Uterus (tissue), 4 donors: Measurements from ENCODE around the gene ITGB8. TPM values are rescaled to one million over a fixed set of nuclear protein-coding genes. Genes with fewer than 3 reads are reported as not detected.

Source experiments
- DNase-seq, 2 donors: peaks; one replicate each; pipeline ENCODE4 v3.0.0-alpha.2; 2019 to 2020
- H3K27ac ChIP-seq, 2 donors: fragments of 200-600 bp; sonication (generic); 1 replicate in 1 of 2; 2 replicates in 1 of 2; pipeline ENCODE4 v1.5.1; 2016 to 2018
- H3K27me3 ChIP-seq, 2 donors: fragments of 200-600 bp; sonication (generic); one replicate each; pipeline ENCODE4 v1.5.1; 2018 to 2019; ENCODE audit warnings: control low read depth in 1 of 2
- H3K36me3 ChIP-seq, 2 donors: fragments of 200-600 bp; sonication (generic); one replicate each; pipeline ENCODE4 v1.5.1; 2019; ENCODE audit warnings: control low read depth in 1 of 2
- H3K4me1 ChIP-seq, 2 donors: fragments of 200-600 bp; sonication (generic); one replicate each; pipeline ENCODE4 v1.5.1; 2018 to 2019; ENCODE audit warnings: control low read depth in 1 of 2
- H3K4me3 ChIP-seq, 2 donors: fragments of 200-600 bp; sonication (generic); 1 replicate in 1 of 2; 2 replicates in 1 of 2; pipeline ENCODE4 v1.5.1; 2018 to 2019; ENCODE audit warnings: mild to moderate bottlenecking in 1 of 2
- H3K9me3 ChIP-seq, 2 donors: fragments of 200-600 bp; sonication (generic); one replicate each; pipeline ENCODE4 v1.5.1; 2019; ENCODE audit warnings: control low read depth in 1 of 2
- POLR2A ChIP-seq, 2 donors: fragments of 450-650 bp; IDR thresholded peaks; one replicate each; pipeline ENCODE4 v1.6.1; 2016; ENCODE audit warnings: antibody characterized with exemption in 2 of 2, mild to moderate bottlenecking in 1 of 2, moderate library complexity in 1 of 2
- intact Hi-C: fragments of 100-400 bp; cut with DNase I; formaldehyde crosslinking; loops from one replicate; pipeline ENCODE4 v1.15.1; 2023; ENCODE audit warnings: low total_unique reads
- total RNA-seq, 4 donors: library from RNA; depleted of rRNA in 3 of 4; stranded (reverse); fragments of >200 nt in 3 of 4; gene quantifications; one replicate each; pipeline versions ENCODE4 v1.1.0 to v1.2.4, GENCODE V29; 2014 to 2023
- TF ChIP-seq, protein P1 (sequence below), 4 experiments: fragments of 200-600 bp in 2 of 4; fragments of 450-650 bp in 2 of 4; sonication (generic) in 2 of 4; IDR thresholded peaks; one replicate each; pipeline ENCODE4 v1.5.1; 2016 to 2019; ENCODE audit warnings: antibody characterized with exemption in 4 of 4, mild to moderate bottlenecking in 2 of 4, moderate library complexity in 1 of 4
- donor health status: DM: yes; HTN: yes; CAD: no.

Gene ITGB8
- total RNA-seq, 4 donors from 2014 or later: 9.1 to 74.8 (median 27.6) TPM

- Histone ChIP-seq H3K4me3 (no peak overlapping the region), H3K36me3 (no peaks in the 10 kb centered on the region), H3K9me3 (no peaks in the 10 kb centered on the region), H3K4me1 (no peaks in the 10 kb centered on the region), H3K27me3 (no peaks in the 10 kb centered on the region), H3K27ac (no peak overlapping the region)
- DNase-seq: no peak
- intact Hi-C loops: no loop called here
- TF ChIP-seq, protein P1, sequence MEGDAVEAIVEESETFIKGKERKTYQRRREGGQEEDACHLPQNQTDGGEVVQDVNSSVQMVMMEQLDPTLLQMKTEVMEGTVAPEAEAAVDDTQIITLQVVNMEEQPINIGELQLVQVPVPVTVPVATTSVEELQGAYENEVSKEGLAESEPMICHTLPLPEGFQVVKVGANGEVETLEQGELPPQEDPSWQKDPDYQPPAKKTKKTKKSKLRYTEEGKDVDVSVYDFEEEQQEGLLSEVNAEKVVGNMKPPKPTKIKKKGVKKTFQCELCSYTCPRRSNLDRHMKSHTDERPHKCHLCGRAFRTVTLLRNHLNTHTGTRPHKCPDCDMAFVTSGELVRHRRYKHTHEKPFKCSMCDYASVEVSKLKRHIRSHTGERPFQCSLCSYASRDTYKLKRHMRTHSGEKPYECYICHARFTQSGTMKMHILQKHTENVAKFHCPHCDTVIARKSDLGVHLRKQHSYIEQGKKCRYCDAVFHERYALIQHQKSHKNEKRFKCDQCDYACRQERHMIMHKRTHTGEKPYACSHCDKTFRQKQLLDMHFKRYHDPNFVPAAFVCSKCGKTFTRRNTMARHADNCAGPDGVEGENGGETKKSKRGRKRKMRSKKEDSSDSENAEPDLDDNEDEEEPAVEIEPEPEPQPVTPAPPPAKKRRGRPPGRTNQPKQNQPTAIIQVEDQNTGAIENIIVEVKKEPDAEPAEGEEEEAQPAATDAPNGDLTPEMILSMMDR (IDR thresholded peaks at IDR 0.05): no peak
- TF ChIP-seq POLR2A (IDR thresholded peaks at IDR 0.05): no peak
Measured at GRCh38 chr7:20287317-20287716, 43.4 kb upstream of the ITGB8 start.

- intact Hi-C loops: no loop called here
- Histone ChIP-seq H3K4me1 (no peaks in the 10 kb centered on the region), H3K27ac (no peak overlapping the region), H3K27me3 (no peaks in the 10 kb centered on the region), H3K9me3 (no peaks in the 10 kb centered on the region), H3K4me3 (no peak overlapping the region), H3K36me3 (no peaks in the 10 kb centered on the region)
- no peak for TF ChIP-seq POLR2A (IDR thresholded peaks at IDR 0.05)
- TF ChIP-seq, protein P1 (IDR thresholded peaks at IDR 0.05): no peak
- DNase-seq: no peak
Measured at GRCh38 chr7:20288036-20288435, 42.7 kb upstream of the ITGB8 start.

DNA sequence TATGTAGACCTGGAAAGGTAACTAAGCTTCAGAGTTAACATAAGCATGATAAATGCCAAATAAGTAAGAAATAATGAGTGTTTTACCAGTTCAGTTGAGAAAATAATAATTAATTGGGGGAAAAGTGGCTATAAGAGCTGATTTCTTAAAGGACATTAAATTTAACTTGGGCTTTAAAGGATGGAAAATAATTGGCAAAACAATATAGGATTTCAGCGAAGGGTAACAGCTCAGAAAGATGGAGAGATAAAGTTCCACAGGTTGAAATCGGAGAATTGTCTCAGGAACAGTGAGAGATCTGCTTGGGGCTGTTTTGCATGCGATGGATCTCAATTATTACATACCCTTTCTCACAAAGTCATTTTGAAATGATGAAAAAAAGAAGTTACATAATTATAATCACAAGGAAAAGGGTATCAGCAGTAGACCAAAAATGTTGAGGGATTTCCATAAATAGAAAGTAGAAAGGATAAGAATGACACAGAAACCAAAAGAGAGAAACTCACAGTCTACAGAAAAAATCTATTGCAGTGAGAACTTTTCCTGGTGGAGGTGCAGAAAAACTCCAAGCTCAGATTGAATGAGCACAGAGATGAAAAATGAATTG, 40.1 kb upstream of the ITGB8 start:
- no peak overlapping the region for H3K4me3 ChIP-seq
- H3K9me3 ChIP-seq: no peaks in the 10 kb centered on the region
- no peaks in the 10 kb centered on the region for H3K36me3 ChIP-seq
- no peak overlapping the region for H3K27ac ChIP-seq
- DNase-seq: no peak
- intact Hi-C loops: no loop called here
- H3K27me3 ChIP-seq: no peaks in the 10 kb centered on the region
- no peaks in the 10 kb centered on the region for H3K4me1 ChIP-seq
- TF ChIP-seq POLR2A (IDR thresholded peaks at IDR 0.05): no peak
- TF ChIP-seq, protein P1 (IDR thresholded peaks at IDR 0.05): no peak

- Histone ChIP-seq H3K9me3 (no peaks in the 10 kb centered on the region), H3K36me3 (no peaks in the 10 kb centered on the region), H3K4me3 (no peak overlapping the region), H3K27me3 (no peaks in the 10 kb centered on the region), H3K27ac (no peak overlapping the region), H3K4me1 (no peaks in the 10 kb centered on the region)
- DNase-seq: no peak
- TF ChIP-seq, protein P1 (IDR thresholded peaks at IDR 0.05): no peak
- no peak for TF ChIP-seq POLR2A (IDR thresholded peaks at IDR 0.05)
- intact Hi-C loops: no loop called here
Measured at GRCh38 chr7:20293336-20293735, 37.4 kb upstream of the ITGB8 start.

DNA sequence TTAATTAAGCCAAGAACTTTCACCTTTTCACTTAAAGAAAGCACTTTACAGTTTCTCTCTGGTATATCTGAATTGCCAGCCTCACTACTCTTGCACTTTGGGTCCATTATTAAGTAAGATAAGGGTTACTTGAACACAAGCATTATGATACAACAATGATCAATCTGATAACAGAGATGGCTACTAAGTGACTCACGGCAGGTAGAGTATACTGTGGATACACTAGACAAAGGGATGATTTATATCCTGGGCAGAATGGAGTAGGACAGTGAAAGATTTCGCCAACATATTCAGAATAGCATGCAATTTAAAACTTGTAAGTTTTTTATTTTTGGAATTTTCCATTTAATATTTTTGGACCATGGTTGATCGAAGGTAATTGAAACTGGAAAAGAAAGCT, 34.3 kb upstream of the ITGB8 start:
- Histone ChIP-seq H3K9me3 (no peaks in the 10 kb centered on the region), H3K36me3 (no peaks in the 10 kb centered on the region), H3K4me3 (no peak overlapping the region), H3K4me1 (no peaks in the 10 kb centered on the region), H3K27ac (no peak overlapping the region), H3K27me3 (no peaks in the 10 kb centered on the region)
- no peak for DNase-seq
- TF ChIP-seq, protein P1 (IDR thresholded peaks at IDR 0.05): no peak
- TF ChIP-seq POLR2A (IDR thresholded peaks at IDR 0.05): no peak
- intact Hi-C loops: no loop called here
